HEK293 (cell line): ENCODE data around the gene ZNF569.

Experiments
- BCL11A ChIP-seq: fragments of 450-650 bp; formaldehyde crosslinking; IDR thresholded peaks from 2 replicates; pipeline ENCODE4 v1.5.1; 2016; ENCODE audit warnings: low read depth, missing biosample characterization, missing genetic modification characterization
- BCL11B ChIP-seq: fragments of 450-650 bp; formaldehyde crosslinking; IDR thresholded peaks from 2 replicates; pipeline ENCODE4 v1.5.1; 2016; ENCODE audit warnings: low read depth, missing biosample characterization, missing genetic modification characterization
- CTCF ChIP-seq: fragments of 450-650 bp; formaldehyde crosslinking; IDR thresholded peaks from 2 replicates; pipeline ENCODE4 v1.5.1; 2016; ENCODE audit warnings: missing biosample characterization, missing genetic modification characterization
- GLI4 ChIP-seq: fragments of 450-650 bp; formaldehyde crosslinking; IDR thresholded peaks from 2 replicates; pipeline ENCODE4 v1.5.1; 2016; ENCODE audit warnings: missing biosample characterization, missing genetic modification characterization
- MZF1 ChIP-seq: fragments of 450-650 bp; formaldehyde crosslinking; IDR thresholded peaks from 2 replicates; pipeline ENCODE4 v1.5.1; 2017; ENCODE audit warnings: missing biosample characterization, missing genetic modification characterization, borderline replicate concordance
- PRDM2 ChIP-seq: fragments of 450-650 bp; formaldehyde crosslinking; IDR thresholded peaks from 2 replicates; pipeline ENCODE4 v1.5.1; 2016; ENCODE audit warnings: missing biosample characterization, missing genetic modification characterization, borderline replicate concordance
- ZNF266 ChIP-seq: fragments of 450-650 bp; formaldehyde crosslinking; IDR thresholded peaks from 2 replicates; pipeline ENCODE4 v1.5.1; 2016; ENCODE audit warnings: missing biosample characterization, missing genetic modification characterization, low read depth
- ZNF488 ChIP-seq: fragments of 450-650 bp; formaldehyde crosslinking; IDR thresholded peaks from 2 replicates; pipeline ENCODE4 v1.5.1; 2016; ENCODE audit warnings: missing biosample characterization, missing genetic modification characterization
- ZNF664 ChIP-seq: fragments of 450-650 bp; formaldehyde crosslinking; IDR thresholded peaks from 2 replicates; pipeline ENCODE4 v1.5.1; 2016; ENCODE audit warnings: missing biosample characterization, missing genetic modification characterization
- ZNF677 ChIP-seq: fragments of 450-650 bp; IDR thresholded peaks from 2 replicates; pipeline ENCODE4 v1.5.0; 2018; ENCODE audit warnings: missing biosample characterization, mild to moderate bottlenecking, missing genetic modification characterization, moderate library complexity
- ZNF785 ChIP-seq: fragments of 450-650 bp; formaldehyde crosslinking; IDR thresholded peaks from 2 replicates; pipeline ENCODE4 v1.5.1; 2016; ENCODE audit warnings: missing biosample characterization, missing genetic modification characterization
- ZSCAN18 ChIP-seq: fragments of 450-650 bp; formaldehyde crosslinking; IDR thresholded peaks from 2 replicates; pipeline ENCODE4 v1.5.1; 2016; ENCODE audit warnings: missing biosample characterization, missing genetic modification characterization
- ZSCAN30 ChIP-seq: fragments of 450-650 bp; IDR thresholded peaks from 2 replicates; pipeline ENCODE4 v1.5.1; 2018; ENCODE audit warnings: missing biosample characterization, mild to moderate bottlenecking, missing genetic modification characterization, moderate library complexity
- TF ChIP-seq, protein P1 (sequence below): fragments of 450-650 bp; formaldehyde crosslinking; IDR thresholded peaks from 2 replicates; pipeline ENCODE4 v1.5.1; 2016; ENCODE audit warnings: missing biosample characterization, missing genetic modification characterization
- TF ChIP-seq, protein P2 (sequence below): fragments of 450-650 bp; formaldehyde crosslinking; IDR thresholded peaks from 2 replicates; pipeline ENCODE4 v1.5.1; 2016; ENCODE audit warnings: missing biosample characterization, missing genetic modification characterization
- TF ChIP-seq, protein P3 (sequence below): fragments of 450-650 bp; formaldehyde crosslinking; IDR thresholded peaks from 2 replicates; pipeline ENCODE4 v1.5.1; 2016; ENCODE audit warnings: missing biosample characterization, missing genetic modification characterization
- TF ChIP-seq, protein P4 (sequence below): fragments of 450-650 bp; formaldehyde crosslinking; IDR thresholded peaks from 2 replicates; pipeline ENCODE4 v1.5.1; 2017; ENCODE audit warnings: missing biosample characterization, missing genetic modification characterization

ZNF569 gene

GRCh38 chr19:37466798-37467607 lies at the start of gene ZNF569 (continued):
- no peak for TF ChIP-seq PRDM2 (tag by site-specific recombination)
- TF ChIP-seq BCL11B (tag by site-specific recombination) = 0 out of 2 replicates have a peak, but pooled peaks have one; percentile 9
- peak; percentile 96 for TF ChIP-seq ZSCAN30 (tag by site-specific recombination)
- TF ChIP-seq ZNF488 (tag by site-specific recombination) = no peak
- no peak for TF ChIP-seq ZNF266 (tag by site-specific recombination)
- TF ChIP-seq, protein P1, sequence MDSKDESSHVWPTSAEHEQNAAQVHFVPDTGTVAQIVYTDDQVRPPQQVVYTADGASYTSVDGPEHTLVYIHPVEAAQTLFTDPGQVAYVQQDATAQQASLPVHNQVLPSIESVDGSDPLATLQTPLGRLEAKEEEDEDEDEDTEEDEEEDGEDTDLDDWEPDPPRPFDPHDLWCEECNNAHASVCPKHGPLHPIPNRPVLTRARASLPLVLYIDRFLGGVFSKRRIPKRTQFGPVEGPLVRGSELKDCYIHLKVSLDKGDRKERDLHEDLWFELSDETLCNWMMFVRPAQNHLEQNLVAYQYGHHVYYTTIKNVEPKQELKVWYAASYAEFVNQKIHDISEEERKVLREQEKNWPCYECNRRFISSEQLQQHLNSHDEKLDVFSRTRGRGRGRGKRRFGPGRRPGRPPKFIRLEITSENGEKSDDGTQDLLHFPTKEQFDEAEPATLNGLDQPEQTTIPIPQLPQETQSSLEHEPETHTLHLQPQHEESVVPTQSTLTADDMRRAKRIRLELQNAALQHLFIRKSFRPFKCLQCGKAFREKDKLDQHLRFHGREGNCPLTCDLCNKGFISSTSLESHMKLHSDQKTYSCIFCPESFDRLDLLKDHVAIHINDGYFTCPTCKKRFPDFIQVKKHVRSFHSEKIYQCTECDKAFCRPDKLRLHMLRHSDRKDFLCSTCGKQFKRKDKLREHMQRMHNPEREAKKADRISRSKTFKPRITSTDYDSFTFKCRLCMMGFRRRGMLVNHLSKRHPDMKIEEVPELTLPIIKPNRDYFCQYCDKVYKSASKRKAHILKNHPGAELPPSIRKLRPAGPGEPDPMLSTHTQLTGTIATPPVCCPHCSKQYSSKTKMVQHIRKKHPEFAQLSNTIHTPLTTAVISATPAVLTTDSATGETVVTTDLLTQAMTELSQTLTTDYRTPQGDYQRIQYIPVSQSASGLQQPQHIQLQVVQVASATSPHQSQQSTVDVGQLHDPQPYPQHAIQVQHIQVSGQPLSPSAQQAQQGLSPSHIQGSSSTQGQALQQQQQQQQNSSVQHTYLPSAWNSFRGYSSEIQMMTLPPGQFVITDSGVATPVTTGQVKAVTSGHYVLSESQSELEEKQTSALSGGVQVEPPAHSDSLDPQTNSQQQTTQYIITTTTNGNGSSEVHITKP = peak; percentile 77
- no peak for TF ChIP-seq GLI4
- no peak for TF ChIP-seq BCL11A (tag by site-specific recombination)
- no peak for TF ChIP-seq ZNF677 (tag by site-specific recombination)
- peak; percentile 59 for TF ChIP-seq MZF1 (tag by site-specific recombination)
- peak; percentile 88 for TF ChIP-seq CTCF (tag by site-specific recombination)
- TF ChIP-seq, protein P2, sequence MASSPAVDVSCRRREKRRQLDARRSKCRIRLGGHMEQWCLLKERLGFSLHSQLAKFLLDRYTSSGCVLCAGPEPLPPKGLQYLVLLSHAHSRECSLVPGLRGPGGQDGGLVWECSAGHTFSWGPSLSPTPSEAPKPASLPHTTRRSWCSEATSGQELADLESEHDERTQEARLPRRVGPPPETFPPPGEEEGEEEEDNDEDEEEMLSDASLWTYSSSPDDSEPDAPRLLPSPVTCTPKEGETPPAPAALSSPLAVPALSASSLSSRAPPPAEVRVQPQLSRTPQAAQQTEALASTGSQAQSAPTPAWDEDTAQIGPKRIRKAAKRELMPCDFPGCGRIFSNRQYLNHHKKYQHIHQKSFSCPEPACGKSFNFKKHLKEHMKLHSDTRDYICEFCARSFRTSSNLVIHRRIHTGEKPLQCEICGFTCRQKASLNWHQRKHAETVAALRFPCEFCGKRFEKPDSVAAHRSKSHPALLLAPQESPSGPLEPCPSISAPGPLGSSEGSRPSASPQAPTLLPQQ (tag by site-specific recombination) = peak; percentile 82
- peak; percentile 81 for TF ChIP-seq ZNF785 (tag by site-specific recombination)
- TF ChIP-seq, protein P3, sequence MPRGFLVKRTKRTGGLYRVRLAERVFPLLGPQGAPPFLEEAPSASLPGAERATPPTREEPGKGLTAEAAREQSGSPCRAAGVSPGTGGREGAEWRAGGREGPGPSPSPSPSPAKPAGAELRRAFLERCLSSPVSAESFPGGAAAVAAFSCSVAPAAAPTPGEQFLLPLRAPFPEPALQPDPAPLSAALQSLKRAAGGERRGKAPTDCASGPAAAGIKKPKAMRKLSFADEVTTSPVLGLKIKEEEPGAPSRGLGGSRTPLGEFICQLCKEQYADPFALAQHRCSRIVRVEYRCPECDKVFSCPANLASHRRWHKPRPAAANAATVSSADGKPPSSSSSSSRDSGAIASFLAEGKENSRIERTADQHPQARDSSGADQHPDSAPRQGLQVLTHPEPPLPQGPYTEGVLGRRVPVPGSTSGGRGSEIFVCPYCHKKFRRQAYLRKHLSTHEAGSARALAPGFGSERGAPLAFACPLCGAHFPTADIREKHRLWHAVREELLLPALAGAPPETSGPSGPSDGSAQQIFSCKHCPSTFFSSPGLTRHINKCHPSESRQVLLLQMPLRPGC (tag by site-specific recombination) = peak; percentile 74
- TF ChIP-seq, protein P4, sequence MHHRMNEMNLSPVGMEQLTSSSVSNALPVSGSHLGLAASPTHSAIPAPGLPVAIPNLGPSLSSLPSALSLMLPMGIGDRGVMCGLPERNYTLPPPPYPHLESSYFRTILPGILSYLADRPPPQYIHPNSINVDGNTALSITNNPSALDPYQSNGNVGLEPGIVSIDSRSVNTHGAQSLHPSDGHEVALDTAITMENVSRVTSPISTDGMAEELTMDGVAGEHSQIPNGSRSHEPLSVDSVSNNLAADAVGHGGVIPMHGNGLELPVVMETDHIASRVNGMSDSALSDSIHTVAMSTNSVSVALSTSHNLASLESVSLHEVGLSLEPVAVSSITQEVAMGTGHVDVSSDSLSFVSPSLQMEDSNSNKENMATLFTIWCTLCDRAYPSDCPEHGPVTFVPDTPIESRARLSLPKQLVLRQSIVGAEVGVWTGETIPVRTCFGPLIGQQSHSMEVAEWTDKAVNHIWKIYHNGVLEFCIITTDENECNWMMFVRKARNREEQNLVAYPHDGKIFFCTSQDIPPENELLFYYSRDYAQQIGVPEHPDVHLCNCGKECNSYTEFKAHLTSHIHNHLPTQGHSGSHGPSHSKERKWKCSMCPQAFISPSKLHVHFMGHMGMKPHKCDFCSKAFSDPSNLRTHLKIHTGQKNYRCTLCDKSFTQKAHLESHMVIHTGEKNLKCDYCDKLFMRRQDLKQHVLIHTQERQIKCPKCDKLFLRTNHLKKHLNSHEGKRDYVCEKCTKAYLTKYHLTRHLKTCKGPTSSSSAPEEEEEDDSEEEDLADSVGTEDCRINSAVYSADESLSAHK (tag by site-specific recombination) = peak; percentile 44
- 0 out of 2 replicates have a peak, but pooled peaks have one; percentile 23 for TF ChIP-seq ZNF664 (tag by site-specific recombination)
- peak; percentile 95 for TF ChIP-seq ZSCAN18
